ENCODE measurements around the gene DIDO1. TPM values are rescaled to one million over a fixed set of nuclear protein-coding genes. Genes with fewer than 3 reads are reported as not detected.
A peak's percentile ranks its signal among the peaks of the same experiment; 100 is the strongest.

The DIDO1 gene
- total and polyA plus RNA-seq, 9 of the 15 experiments (the other 6 are each of a cell fraction or from before 2014, with no cell fraction given): 4.4 to 46.8 (median 31.2) TPM

DNA sequence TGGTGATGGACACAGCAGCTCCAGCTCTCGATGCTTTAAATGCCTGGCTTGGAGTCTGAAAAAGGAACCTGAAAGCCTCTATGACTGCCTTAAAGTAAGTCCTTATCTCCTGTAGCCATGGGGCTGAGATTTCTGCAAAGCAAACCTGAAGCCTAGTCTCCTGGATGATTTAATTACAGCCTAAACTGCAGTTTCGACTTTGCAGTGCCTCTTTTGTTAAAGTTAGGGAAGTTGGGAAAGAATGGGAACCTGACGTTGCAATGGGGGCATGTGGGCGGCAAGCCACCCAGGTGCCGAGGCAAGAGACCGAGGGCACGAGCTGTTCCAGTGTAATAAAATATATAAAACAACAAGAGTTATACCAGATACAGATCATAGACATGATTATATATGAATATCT lies 53.0 kb downstream of the DIDO1 start:
- no peaks in the 10 kb centered on the region for H3K9me1 ChIP-seq (ENCODE audit: control insufficient read depth, insufficient read depth, low read length)
- H3K9ac ChIP-seq (ENCODE audit: insufficient read depth in 1 of 2, low read depth in 2 of 2, low read length in 2 of 2): no peak overlapping the region; a peak in 1 of 4 replicates
- no peaks in the 10 kb centered on the region for H3K36me3 ChIP-seq (ENCODE audit: control insufficient read depth, insufficient read depth, low read length)
- CTCF ChIA-PET (ENCODE audit: low intra/inter-chr PET ratio): interaction anchor here (0.7 kb wide), 1 partner anchor 135 kb away, joined by 3 read pairs; no protein-coding TSS in a partner anchor
- BruUV-seq (replicated peaks): no TSS peak
- POLR2A ChIA-PET: interaction anchor here (0.6 to 2.8 kb wide), 4 partner anchors 11 to 354 kb away, joined by 3 to 11 read pairs (median 7); partner anchors contain the start of genes GID8 and TCFL5
- no peaks in the 10 kb centered on the region for H3K79me2 ChIP-seq (ENCODE audit: control insufficient read depth, insufficient read depth, low read length)
- no peaks in the 10 kb centered on the region for H4K20me1 ChIP-seq (replicated peaks; ENCODE audit: control insufficient read depth, insufficient read depth, low read length)
- in situ Hi-C loops (cut with MboI) (no loop called here), intact Hi-C loops (cut with micrococcal nuclease) (loop anchor here (1.0 to 10.0 kb wide), 2 partner anchors 11 to 48 kb away; no protein-coding TSS in a partner anchor)
- H3K4me1 ChIP-seq (replicated peaks in 1 of 2; ENCODE audit: control insufficient read depth in 2 of 2, insufficient read depth in 2 of 2, low read length in 2 of 2): peaks cover 22 to 41% of the 10 kb centered on the region in 2 experiments
- ATAC-seq (no peak), FAIRE-seq (no peak), DNase-seq (ENCODE audit: extremely low read depth in 1 of 4, low spot score in 3 of 4) (peak in 1 of 4 experiments; percentile 28)
- no peak overlapping the region for H3K4me3 ChIP-seq
- peak overlapping the region; percentile 98; the same call in 2 of the 3 replicates for H3K27ac ChIP-seq (ENCODE audit: extremely low read depth, low read depth, low read length)
- H3K4me2 ChIP-seq (ENCODE audit: insufficient read depth, low read length): peak overlapping the region; percentile 60
- H3K9me3 ChIP-seq (replicated peaks; ENCODE audit: control insufficient read depth, insufficient read depth, low read depth, low read length): no peaks in the 10 kb centered on the region
- 33% methylated on average over 7 of the region's 7 CpGs for WGBS (ENCODE audit: insufficient coverage, low coverage, missing lambda C conversion rate)
- no peaks in the 10 kb centered on the region for H3K27me3 ChIP-seq (ENCODE audit: control insufficient read depth in 2 of 2, insufficient read depth in 2 of 2, low read length in 2 of 2)
- no peak overlapping the region; the same call in 1 of the 2 replicates for H2AFZ ChIP-seq (ENCODE audit: low read depth, low read length)
- TF ChIP-seq GABPB2 (CRISPR knock-in tag; conservative IDR thresholded peaks at IDR 0.05): no peak
- TF ChIP-seq, protein P1, sequence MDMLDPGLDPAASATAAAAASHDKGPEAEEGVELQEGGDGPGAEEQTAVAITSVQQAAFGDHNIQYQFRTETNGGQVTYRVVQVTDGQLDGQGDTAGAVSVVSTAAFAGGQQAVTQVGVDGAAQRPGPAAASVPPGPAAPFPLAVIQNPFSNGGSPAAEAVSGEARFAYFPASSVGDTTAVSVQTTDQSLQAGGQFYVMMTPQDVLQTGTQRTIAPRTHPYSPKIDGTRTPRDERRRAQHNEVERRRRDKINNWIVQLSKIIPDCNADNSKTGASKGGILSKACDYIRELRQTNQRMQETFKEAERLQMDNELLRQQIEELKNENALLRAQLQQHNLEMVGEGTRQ (CRISPR knock-in tag; IDR thresholded peaks at IDR 0.05): no peak
- TF ChIP-seq, protein P2, sequence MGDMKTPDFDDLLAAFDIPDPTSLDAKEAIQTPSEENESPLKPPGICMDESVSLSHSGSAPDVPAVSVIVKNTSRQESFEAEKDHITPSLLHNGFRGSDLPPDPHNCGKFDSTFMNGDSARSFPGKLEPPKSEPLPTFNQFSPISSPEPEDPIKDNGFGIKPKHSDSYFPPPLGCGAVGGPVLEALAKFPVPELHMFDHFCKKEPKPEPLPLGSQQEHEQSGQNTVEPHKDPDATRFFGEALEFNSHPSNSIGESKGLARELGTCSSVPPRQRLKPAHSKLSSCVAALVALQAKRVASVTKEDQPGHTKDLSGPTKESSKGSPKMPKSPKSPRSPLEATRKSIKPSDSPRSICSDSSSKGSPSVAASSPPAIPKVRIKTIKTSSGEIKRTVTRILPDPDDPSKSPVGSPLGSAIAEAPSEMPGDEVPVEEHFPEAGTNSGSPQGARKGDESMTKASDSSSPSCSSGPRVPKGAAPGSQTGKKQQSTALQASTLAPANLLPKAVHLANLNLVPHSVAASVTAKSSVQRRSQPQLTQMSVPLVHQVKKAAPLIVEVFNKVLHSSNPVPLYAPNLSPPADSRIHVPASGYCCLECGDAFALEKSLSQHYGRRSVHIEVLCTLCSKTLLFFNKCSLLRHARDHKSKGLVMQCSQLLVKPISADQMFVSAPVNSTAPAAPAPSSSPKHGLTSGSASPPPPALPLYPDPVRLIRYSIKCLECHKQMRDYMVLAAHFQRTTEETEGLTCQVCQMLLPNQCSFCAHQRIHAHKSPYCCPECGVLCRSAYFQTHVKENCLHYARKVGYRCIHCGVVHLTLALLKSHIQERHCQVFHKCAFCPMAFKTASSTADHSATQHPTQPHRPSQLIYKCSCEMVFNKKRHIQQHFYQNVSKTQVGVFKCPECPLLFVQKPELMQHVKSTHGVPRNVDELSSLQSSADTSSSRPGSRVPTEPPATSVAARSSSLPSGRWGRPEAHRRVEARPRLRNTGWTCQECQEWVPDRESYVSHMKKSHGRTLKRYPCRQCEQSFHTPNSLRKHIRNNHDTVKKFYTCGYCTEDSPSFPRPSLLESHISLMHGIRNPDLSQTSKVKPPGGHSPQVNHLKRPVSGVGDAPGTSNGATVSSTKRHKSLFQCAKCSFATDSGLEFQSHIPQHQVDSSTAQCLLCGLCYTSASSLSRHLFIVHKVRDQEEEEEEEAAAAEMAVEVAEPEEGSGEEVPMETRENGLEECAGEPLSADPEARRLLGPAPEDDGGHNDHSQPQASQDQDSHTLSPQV (IDR thresholded peaks at IDR 0.05): no peak
- TF ChIP-seq ZNF24 (IDR thresholded peaks at IDR 0.05): no peak
- no peak for TF ChIP-seq ZSCAN29 (IDR thresholded peaks at IDR 0.05)
- TF ChIP-seq, protein P3, sequence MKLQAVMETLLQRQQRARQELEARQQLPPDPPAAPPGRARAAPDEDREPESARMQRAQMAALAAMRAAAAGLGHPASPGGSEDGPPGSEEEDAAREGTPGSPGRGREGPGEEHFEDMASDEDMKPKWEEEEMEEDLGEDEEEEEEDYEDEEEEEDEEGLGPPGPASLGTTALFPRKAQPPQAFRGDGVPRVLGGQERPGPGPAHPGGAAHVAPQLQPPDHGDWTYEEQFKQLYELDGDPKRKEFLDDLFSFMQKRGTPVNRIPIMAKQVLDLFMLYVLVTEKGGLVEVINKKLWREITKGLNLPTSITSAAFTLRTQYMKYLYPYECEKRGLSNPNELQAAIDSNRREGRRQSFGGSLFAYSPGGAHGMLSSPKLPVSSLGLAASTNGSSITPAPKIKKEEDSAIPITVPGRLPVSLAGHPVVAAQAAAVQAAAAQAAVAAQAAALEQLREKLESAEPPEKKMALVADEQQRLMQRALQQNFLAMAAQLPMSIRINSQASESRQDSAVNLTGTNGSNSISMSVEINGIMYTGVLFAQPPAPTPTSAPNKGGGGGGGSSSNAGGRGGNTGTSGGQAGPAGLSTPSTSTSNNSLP (IDR thresholded peaks at IDR 0.05; ENCODE audit: borderline replicate concordance, low read depth, low read length): no peak
- TF ChIP-seq SMARCA4 (IDR thresholded peaks at IDR 0.05): no peak
- no peak for TF ChIP-seq CHD4 (IDR thresholded peaks at IDR 0.05; ENCODE audit: insufficient read depth, insufficient replicate concordance, low read depth, low read length, poor library complexity, severe bottlenecking)
- no peak for TF ChIP-seq POLR3A (IDR thresholded peaks at IDR 0.05; ENCODE audit: borderline replicate concordance, extremely low read depth, insufficient read depth, insufficient read length)
- TF ChIP-seq EGR1 (conservative IDR thresholded peaks at IDR 0.05): no peak
- no peak for TF ChIP-seq SREBF1 (IDR thresholded peaks at IDR 0.05; ENCODE audit: borderline replicate concordance, low read depth, low read length)

All from K562 (cell line).